DMS153 (cell line): ENCODE results near the gene ATP5IF1.

Source experiments
- DNase-seq: peaks from one replicate; lab custom pipeline; 2025; lab: John Stamatoyannopoulos, UW

The ATP5IF1 gene

GRCh38 chr1:28265577-28265976, 29.7 kb downstream of the ATP5IF1 start:
- no peak for DNase-seq

GRCh38 chr1:28266920-28267322, 31.0 kb downstream of the ATP5IF1 start:
- DNase-seq = no peak

GRCh38 chr1:28267633-28268032, 31.7 kb downstream of the ATP5IF1 start:
- DNase-seq = no peak

GRCh38 chr1:28269529-28269928, 33.6 kb downstream of the ATP5IF1 start:
- no peak for DNase-seq

GRCh38 chr1:28272215-28272852, 36.4 kb downstream of the ATP5IF1 start:
- no peak for DNase-seq

- DNase-seq = no peak
Measured at GRCh38 chr1:28273216-28273860, 37.4 kb downstream of the ATP5IF1 start.

GRCh38 chr1:28278763-28279162, 42.8 kb downstream of the ATP5IF1 start:
- DNase-seq = no peak

GRCh38 chr1:28279721-28280120, 43.8 kb downstream of the ATP5IF1 start:
- no peak for DNase-seq

- DNase-seq = no peak
Measured at GRCh38 chr1:28280501-28280900, 44.6 kb downstream of the ATP5IF1 start.

GRCh38 chr1:28280977-28281381, 45.1 kb downstream of the ATP5IF1 start:
- DNase-seq = no peak

- no peak for DNase-seq
Measured at GRCh38 chr1:28281608-28282425, 45.9 kb downstream of the ATP5IF1 start.

- DNase-seq = no peak
Measured at GRCh38 chr1:28282426-28283407, 46.8 kb downstream of the ATP5IF1 start.

- DNase-seq = no peak
Measured at GRCh38 chr1:28286111-28286510, 50.2 kb downstream of the ATP5IF1 start.
